ENCODE measurements around the gene SLC6A9. TPM values are rescaled to one million over a fixed set of nuclear protein-coding genes. Genes with fewer than 3 reads are reported as not detected.

SLC6A9 gene
- total RNA-seq, 4 donors from 2014 or later = 55.8 to 85.7 (median 62.0) TPM

GRCh38 chr1:43995984-43996732, 35.1 kb downstream of the SLC6A9 start:
- H3K4me3 ChIP-seq (ENCODE audit: low read depth, poor library complexity, severe bottlenecking) = no peak overlapping the region
- no peak for DNase-seq (ENCODE audit: low spot score in 2 of 2)
- WGBS, 2 donors = 77 to 81% methylated on average over 13 to 21 of the region's 21 CpGs
- TF ChIP-seq POLR2A (IDR thresholded peaks at IDR 0.05) = no peak
- no peak for TF ChIP-seq CTCF (IDR thresholded peaks at IDR 0.05)
- intact Hi-C loops (cut with DNase I; ENCODE audit: low total_unique reads) = no loop called here

- DNase-seq (ENCODE audit: low spot score in 2 of 2) = no peak
- TF ChIP-seq CTCF (IDR thresholded peaks at IDR 0.05) (no peak), POLR2A (IDR thresholded peaks at IDR 0.05) (no peak)
- intact Hi-C loops (cut with DNase I; ENCODE audit: low total_unique reads) = no loop called here
- no peak overlapping the region for H3K4me3 ChIP-seq (ENCODE audit: low read depth, poor library complexity, severe bottlenecking)
- WGBS, 2 donors = 72 to 78% methylated on average over 15 of the region's 15 CpGs
These were observed 36.2 kb downstream of the SLC6A9 start for GRCh38 chr1:43994794-43995790.

- 66 to 70% methylated on average over 7 of the region's 7 CpGs for WGBS, 2 donors
- no peak overlapping the region for H3K4me3 ChIP-seq (ENCODE audit: low read depth, poor library complexity, severe bottlenecking)
- no peak for DNase-seq (ENCODE audit: low spot score in 2 of 2)
- TF ChIP-seq CTCF (IDR thresholded peaks at IDR 0.05) = no peak
- intact Hi-C loops (cut with DNase I; ENCODE audit: low total_unique reads) = no loop called here
These were observed 37.2 kb downstream of the SLC6A9 start for GRCh38 chr1:43994071-43994470.

- no peak for TF ChIP-seq CTCF (IDR thresholded peaks at IDR 0.05)
- no peak for TF ChIP-seq POLR2A (IDR thresholded peaks at IDR 0.05)
- 88 to 93% methylated on average over 9 of the region's 9 CpGs for WGBS, 2 donors
- no peak overlapping the region for H3K4me3 ChIP-seq (ENCODE audit: low read depth, poor library complexity, severe bottlenecking)
- no peak for DNase-seq (ENCODE audit: low spot score in 2 of 2)
- intact Hi-C loops (cut with DNase I; ENCODE audit: low total_unique reads) = no loop called here
These were observed 37.9 kb downstream of the SLC6A9 start for GRCh38 chr1:43993206-43993914.

- WGBS, 2 donors = 44 to 46% methylated on average over 11 of the region's 11 CpGs
- intact Hi-C loops (cut with DNase I; ENCODE audit: low total_unique reads) = no loop called here
- no peak for DNase-seq (ENCODE audit: low spot score in 2 of 2)
- no peak for TF ChIP-seq POLR2A (IDR thresholded peaks at IDR 0.05)
- TF ChIP-seq CTCF (IDR thresholded peaks at IDR 0.05) = no peak
- H3K4me3 ChIP-seq (ENCODE audit: low read depth, poor library complexity, severe bottlenecking) = no peak overlapping the region
These were observed 38.8 kb downstream of the SLC6A9 start for GRCh38 chr1:43992232-43992995.
